Measurements from ENCODE around the gene USP4. TPM values are rescaled to one million over a fixed set of nuclear protein-coding genes. Genes with fewer than 3 reads are reported as not detected.

Gene USP4
- total RNA-seq, 2 donors from 2014 or later = 13.2 to 24.7 TPM

GRCh38 chr3:49260806-49261324 is 79.0 kb downstream of the USP4 start:
- 57 to 80% methylated on average over 5 of the region's 5 CpGs for WGBS, 2 donors
- intact Hi-C loops (cut with DNase I) = no loop called here
- DNase-seq (no peak), ATAC-seq (no peak)
- no peaks in the 10 kb centered on the region for H3K27me3 ChIP-seq
- TF ChIP-seq CTCF (IDR thresholded peaks at IDR 0.05) (no peak), POLR2A (IDR thresholded peaks at IDR 0.05) (no peak)
- H3K4me1 ChIP-seq = peaks cover 5% of the 10 kb centered on the region
- H3K9me3 ChIP-seq = no peaks in the 10 kb centered on the region
- H3K36me3 ChIP-seq (replicated peaks in 1 of 2; ENCODE audit: insufficient read depth in 1 of 2, low read depth in 2 of 2) = no peaks in the 10 kb centered on the region
- H3K27ac ChIP-seq = peak overlapping the region in 1 of 4 donors; percentile 12
- H3K4me3 ChIP-seq = no peak overlapping the region

- intact Hi-C loops (cut with DNase I) = no loop called here
- ATAC-seq (no peak), DNase-seq (no peak)
- Histone ChIP-seq H3K27me3 (no peaks in the 10 kb centered on the region), H3K4me3 (no peak overlapping the region), H3K36me3 (replicated peaks in 1 of 2; ENCODE audit: insufficient read depth in 1 of 2, low read depth in 2 of 2) (no peaks in the 10 kb centered on the region), H3K4me1 (peaks cover 5% of the 10 kb centered on the region), H3K9me3 (no peaks in the 10 kb centered on the region), H3K27ac (no peak overlapping the region)
- 42 to 88% methylated on average over 2 to 3 of the region's 3 CpGs for WGBS, 2 donors
- TF ChIP-seq CTCF (IDR thresholded peaks at IDR 0.05) = no peak
- no peak for TF ChIP-seq POLR2A (IDR thresholded peaks at IDR 0.05)
These were observed 82.7 kb downstream of the USP4 start for GRCh38 chr3:49257187-49257586.

- no peaks in the 10 kb centered on the region for H3K27me3 ChIP-seq
- H3K4me3 ChIP-seq = no peak overlapping the region
- H3K9me3 ChIP-seq = no peaks in the 10 kb centered on the region
- H3K36me3 ChIP-seq (replicated peaks in 1 of 2; ENCODE audit: insufficient read depth in 1 of 2, low read depth in 2 of 2) = no peaks in the 10 kb centered on the region
- TF ChIP-seq CTCF (IDR thresholded peaks at IDR 0.05) (no peak), POLR2A (IDR thresholded peaks at IDR 0.05) (no peak)
- DNase-seq (no peak), ATAC-seq (no peak)
- peaks cover 4% of the 10 kb centered on the region for H3K4me1 ChIP-seq
- WGBS, 2 donors = 77 to 78% methylated on average over 4 to 6 of the region's 6 CpGs
- intact Hi-C loops (cut with DNase I) = no loop called here
- H3K27ac ChIP-seq = no peak overlapping the region
These were observed 83.9 kb downstream of the USP4 start for GRCh38 chr3:49255718-49256511.

- Histone ChIP-seq H3K4me3 (no peak overlapping the region), H3K36me3 (replicated peaks in 1 of 2; ENCODE audit: insufficient read depth in 1 of 2, low read depth in 2 of 2) (no peaks in the 10 kb centered on the region), H3K27me3 (no peaks in the 10 kb centered on the region), H3K4me1 (no peaks in the 10 kb centered on the region), H3K27ac (no peak overlapping the region), H3K9me3 (no peaks in the 10 kb centered on the region)
- ATAC-seq (no peak), DNase-seq (no peak)
- 53 to 67% methylated on average over 1 of the region's 1 CpG for WGBS, 2 donors
- TF ChIP-seq POLR2A (IDR thresholded peaks at IDR 0.05) (no peak), CTCF (IDR thresholded peaks at IDR 0.05) (no peak)
- intact Hi-C loops (cut with DNase I) = no loop called here
These were observed 84.7 kb downstream of the USP4 start for GRCh38 chr3:49255112-49255511.

GRCh38 chr3:49253512-49253911 is 86.3 kb downstream of the USP4 start:
- intact Hi-C loops (cut with DNase I) = no loop called here
- TF ChIP-seq POLR2A (IDR thresholded peaks at IDR 0.05) = no peak
- no peak for TF ChIP-seq CTCF (IDR thresholded peaks at IDR 0.05)
- Histone ChIP-seq H3K9me3 (no peaks in the 10 kb centered on the region), H3K36me3 (replicated peaks in 1 of 2; ENCODE audit: insufficient read depth in 1 of 2, low read depth in 2 of 2) (no peaks in the 10 kb centered on the region), H3K27ac (no peak overlapping the region), H3K27me3 (no peaks in the 10 kb centered on the region), H3K4me1 (no peaks in the 10 kb centered on the region), H3K4me3 (no peak overlapping the region)
- ATAC-seq (no peak), DNase-seq (no peak)
- WGBS, 2 donors = 80 to 86% methylated on average over 3 of the region's 3 CpGs
